PC-3 (cell line): ENCODE measurements around the gene LAIR1. TPM values are rescaled to one million over a fixed set of nuclear protein-coding genes. Genes with fewer than 3 reads are reported as not detected.
"Not testable (repeated sequence)": the region's sequence is repeated elsewhere in the genome, so short reads cannot be mapped to it uniquely, and the experiment has no call there.

Experiments used
- ATAC-seq: fragments of 200-7000 bp; cut with Tn5 transposase; 2 replicates; pipeline ENCODE4 v1.9.1; 2020; ENCODE audit warnings: mild to moderate bottlenecking, moderate library complexity
- BruUV-seq: library from RNA; stranded (reverse); fragments of 400-500 nt; replicated peaks from 2 replicates; lab custom pipeline; 2021; lab: Mats Ljungman, UMichigan
- CTCF ChIA-PET: fragments of 300-600 bp; sonication (Branson Sonifier 250); formaldehyde crosslinking; loops from one replicate; lab custom pipeline; 2022; ENCODE audit warnings: antibody characterized with exemption; lab: Charles Lee
- POLR2A ChIA-PET: fragments of 300-600 bp; sonication (Branson Sonifier 250); formaldehyde crosslinking; loops from one replicate; lab custom pipeline; 2022; ENCODE audit warnings: antibody characterized with exemption; ENCODE audit not compliant: unreplicated experiment; lab: Charles Lee
- DNase-seq: peaks from one replicate; pipeline ENCODE4 v3.0.0-alpha.2; 2015
- H2AFZ ChIP-seq: fragments of 300-600 bp; sonication (generic); 2 replicates; pipeline ENCODE4 v1.6.0; 2016; ENCODE audit warnings: antibody characterized with exemption, low read length
- H3F3A ChIP-seq: fragments of 300-600 bp; sonication (generic); one replicate; pipeline ENCODE4 v1.6.0; 2017; ENCODE audit warnings: antibody characterized with exemption, low read length, control low read depth, mild to moderate bottlenecking; ENCODE audit not compliant: unreplicated experiment
- H3K27ac ChIP-seq: fragments of 300-600 bp; sonication (generic); 2 replicates; pipeline ENCODE4 v1.5.1; 2016; ENCODE audit warnings: mild to moderate bottlenecking, low read length
- H3K27me3 ChIP-seq: fragments of 300-600 bp; sonication (generic); 2 replicates; pipeline ENCODE4 v1.6.1; 2016; ENCODE audit warnings: low read length, mixed read lengths
- H3K36me3 ChIP-seq: fragments of 300-600 bp; sonication (generic); 2 replicates; pipeline ENCODE4 v1.6.1; 2016; ENCODE audit warnings: low read depth, mixed run types, low read length, mixed read lengths
- H3K4me1 ChIP-seq: fragments of 300-600 bp; sonication (generic); 2 replicates; pipeline ENCODE4 v1.5.1; 2016; ENCODE audit warnings: low read length; ENCODE audit not compliant: insufficient read depth
- H3K4me2 ChIP-seq: fragments of 300-600 bp; sonication (generic); 2 replicates; pipeline ENCODE4 v1.6.0; 2016; ENCODE audit warnings: low read length
- H3K4me3 ChIP-seq: fragments of 300-600 bp; sonication (generic); 2 replicates; pipeline ENCODE4 v1.5.1; 2016; ENCODE audit warnings: mild to moderate bottlenecking, low read length, mixed read lengths
- H3K79me2 ChIP-seq: fragments of 300-600 bp; sonication (generic); 2 replicates; pipeline ENCODE4 v1.6.1; 2017; ENCODE audit warnings: low read length, mixed read lengths
- H3K9ac ChIP-seq: fragments of 300-600 bp; sonication (generic); 2 replicates; pipeline ENCODE4 v1.6.0; 2016; ENCODE audit warnings: mild to moderate bottlenecking, low read length
- H3K9me2 ChIP-seq: fragments of 300-600 bp; sonication (generic); replicated peaks from 2 replicates; pipeline ENCODE4 v1.6.1; 2016; ENCODE audit warnings: mixed run types, low read length, mixed read lengths
- H3K9me3 ChIP-seq: fragments of 300-600 bp; sonication (generic); 2 replicates; pipeline ENCODE4 v1.6.1; 2016; ENCODE audit warnings: low read length, mixed read lengths
- H4K20me1 ChIP-seq: fragments of 300-600 bp; sonication (generic); 2 replicates; pipeline ENCODE4 v1.6.1; 2016; ENCODE audit warnings: low read length, mixed read lengths
- EZH2 ChIP-seq: fragments of 300-600 bp; sonication (generic); IDR thresholded peaks from one replicate; pipeline ENCODE4 v1.6.1; 2017; ENCODE audit warnings: antibody characterized with exemption, mild to moderate bottlenecking, low read length; ENCODE audit not compliant: unreplicated experiment
- EZH2phosphoT487 ChIP-seq: fragments of 300-600 bp; sonication (generic); IDR thresholded peaks from 2 replicates; pipeline ENCODE4 v1.6.1; 2018; ENCODE audit warnings: mild to moderate bottlenecking, antibody characterized with exemption, low read length, borderline replicate concordance
- intact Hi-C: fragments of 100-400 bp; cut with micrococcal nuclease; formaldehyde crosslinking; loops from 2 replicates; pipeline ENCODE4 v1.9.0; 2023
- total RNA-seq: library from RNA; depleted of rRNA; stranded (reverse); fragments of >200 nt; gene quantifications from 2 replicates; pipeline ENCODE4 v1.2.3, GENCODE V29; 2014
- TF ChIP-seq, protein P1 (sequence below): fragments of 300-600 bp; sonication (generic); conservative IDR thresholded peaks from 2 replicates; pipeline ENCODE4 v1.5.1; 2017; ENCODE audit warnings: antibody characterized with exemption, low read depth, mild to moderate bottlenecking, low read length

The LAIR1 gene
- total RNA-seq, 1 experiment from 2014 or later = not detected

DNA sequence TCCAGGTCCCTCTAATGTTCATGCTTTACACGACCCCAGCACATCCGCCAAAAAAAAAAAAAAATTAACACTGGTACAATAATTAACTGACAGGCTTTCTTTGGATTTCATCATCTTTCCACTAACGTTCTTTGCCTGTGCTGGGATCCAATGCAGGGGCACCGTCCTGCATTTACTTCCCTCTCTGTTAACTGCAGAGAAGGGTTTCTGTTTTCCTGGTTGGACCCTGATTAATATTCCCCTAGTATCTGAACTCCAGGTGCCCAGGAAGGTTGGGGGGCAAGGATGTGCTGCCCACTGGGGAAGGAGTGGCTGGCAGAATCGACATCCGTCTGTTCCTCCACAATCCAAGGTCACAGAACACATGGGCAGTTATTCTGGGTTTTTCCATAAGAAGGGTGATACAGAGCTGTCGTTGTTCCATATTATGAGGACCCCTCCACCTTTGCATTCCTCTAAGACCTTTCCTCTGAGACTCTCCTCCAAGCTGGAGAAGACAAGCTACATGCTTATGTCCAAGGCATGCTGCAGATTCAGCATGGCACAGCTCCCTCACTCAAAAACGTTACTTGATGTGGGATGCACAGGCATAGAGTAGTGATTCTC, 4.5 kb upstream of the LAIR1 start:
- Histone ChIP-seq H3K79me2 (no peaks in the 10 kb centered on the region), H3K9ac (no peak overlapping the region), H3F3A (no peaks in the 10 kb centered on the region), H3K27me3 (peaks cover 73% of the 10 kb centered on the region), H2AFZ (no peak overlapping the region), H3K4me2 (no peak overlapping the region), H3K4me1 (no peaks in the 10 kb centered on the region), H3K9me2 (no peaks in the 10 kb centered on the region), H3K4me3 (no peak overlapping the region), H4K20me1 (no peaks in the 10 kb centered on the region), H3K36me3 (no peaks in the 10 kb centered on the region), H3K9me3 (no peaks in the 10 kb centered on the region), H3K27ac (no peak overlapping the region)
- TF ChIP-seq, protein P1, sequence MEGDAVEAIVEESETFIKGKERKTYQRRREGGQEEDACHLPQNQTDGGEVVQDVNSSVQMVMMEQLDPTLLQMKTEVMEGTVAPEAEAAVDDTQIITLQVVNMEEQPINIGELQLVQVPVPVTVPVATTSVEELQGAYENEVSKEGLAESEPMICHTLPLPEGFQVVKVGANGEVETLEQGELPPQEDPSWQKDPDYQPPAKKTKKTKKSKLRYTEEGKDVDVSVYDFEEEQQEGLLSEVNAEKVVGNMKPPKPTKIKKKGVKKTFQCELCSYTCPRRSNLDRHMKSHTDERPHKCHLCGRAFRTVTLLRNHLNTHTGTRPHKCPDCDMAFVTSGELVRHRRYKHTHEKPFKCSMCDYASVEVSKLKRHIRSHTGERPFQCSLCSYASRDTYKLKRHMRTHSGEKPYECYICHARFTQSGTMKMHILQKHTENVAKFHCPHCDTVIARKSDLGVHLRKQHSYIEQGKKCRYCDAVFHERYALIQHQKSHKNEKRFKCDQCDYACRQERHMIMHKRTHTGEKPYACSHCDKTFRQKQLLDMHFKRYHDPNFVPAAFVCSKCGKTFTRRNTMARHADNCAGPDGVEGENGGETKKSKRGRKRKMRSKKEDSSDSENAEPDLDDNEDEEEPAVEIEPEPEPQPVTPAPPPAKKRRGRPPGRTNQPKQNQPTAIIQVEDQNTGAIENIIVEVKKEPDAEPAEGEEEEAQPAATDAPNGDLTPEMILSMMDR = no peak
- TF ChIP-seq EZH2 = no peak
- TF ChIP-seq EZH2phosphoT487 = no peak
- BruUV-seq = no TSS peak
- ChIA-PET POLR2A (no interaction called here), CTCF (no interaction called here)
- intact Hi-C loops = no loop called here
- DNase-seq = no peak
- ATAC-seq = no peak

DNA sequence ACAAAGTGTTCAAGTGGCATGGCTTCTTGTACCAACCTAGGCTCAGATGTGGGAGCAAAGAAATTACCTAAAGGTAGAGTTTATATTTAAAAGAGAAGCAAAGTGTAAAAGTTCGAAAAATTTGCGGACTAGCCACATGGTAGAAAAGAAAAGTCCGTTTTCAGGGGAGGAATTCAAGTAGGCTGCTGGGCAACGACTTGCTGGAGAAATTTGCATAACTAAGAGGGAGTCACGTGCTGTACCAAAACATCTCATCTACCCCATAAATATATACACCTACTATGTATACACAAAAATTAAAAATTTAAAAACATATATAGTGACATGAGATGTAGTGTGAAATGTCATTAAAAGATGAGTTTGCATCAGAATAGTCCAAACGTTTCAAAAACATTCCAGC, 2.1 kb upstream of the LAIR1 start:
- Histone ChIP-seq H3K9me2 (no peaks in the 10 kb centered on the region), H3K4me2 (no peak overlapping the region), H2AFZ (no peak overlapping the region), H3K9ac (no peak overlapping the region), H3K4me1 (no peaks in the 10 kb centered on the region), H3F3A (no peaks in the 10 kb centered on the region), H3K36me3 (no peaks in the 10 kb centered on the region), H3K27ac (no peak overlapping the region), H3K4me3 (no peak overlapping the region), H3K9me3 (no peaks in the 10 kb centered on the region), H3K27me3 (peaks cover 70% of the 10 kb centered on the region), H4K20me1 (no peaks in the 10 kb centered on the region), H3K79me2 (no peaks in the 10 kb centered on the region)
- DNase-seq = no peak
- ATAC-seq = no peak
- no TSS peak for BruUV-seq
- TF ChIP-seq EZH2 (no peak), EZH2phosphoT487 (no peak)
- TF ChIP-seq, protein P1 = no peak
- CTCF ChIA-PET = no interaction called here
- intact Hi-C loops = no loop called here
- POLR2A ChIA-PET = no interaction called here

DNA sequence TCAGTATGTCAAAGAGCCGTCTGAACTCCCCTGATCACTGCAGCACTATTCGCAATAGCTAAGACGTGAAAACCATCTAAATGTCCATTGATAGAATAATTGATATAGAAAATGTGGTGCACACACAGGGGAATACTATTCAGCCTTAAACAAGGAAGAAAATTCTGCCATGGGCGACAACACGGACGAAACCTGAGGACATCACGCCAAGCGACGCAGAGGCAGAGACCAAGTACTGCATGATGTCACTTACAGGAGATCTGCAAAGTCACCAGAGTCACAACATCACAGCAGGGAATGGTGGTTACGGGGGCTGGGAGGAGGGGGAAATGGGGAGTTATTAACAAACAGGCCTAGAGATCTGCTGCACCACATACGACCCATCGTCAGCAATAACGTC, 1.1 kb upstream of the LAIR1 start:
- H3K9ac ChIP-seq, intact Hi-C loops, H3K4me2 ChIP-seq, H3F3A ChIP-seq, H3K4me3 ChIP-seq, H3K27ac ChIP-seq, CTCF ChIA-PET, H4K20me1 ChIP-seq, H3K79me2 ChIP-seq, H2AFZ ChIP-seq, POLR2A ChIA-PET, H3K9me3 ChIP-seq, H3K9me2 ChIP-seq, ATAC-seq, DNase-seq, BruUV-seq, H3K4me1 ChIP-seq, H3K36me3 ChIP-seq: not testable (repeated sequence)
- H3K27me3 ChIP-seq = peaks cover 61% of the 10 kb centered on the region

DNA sequence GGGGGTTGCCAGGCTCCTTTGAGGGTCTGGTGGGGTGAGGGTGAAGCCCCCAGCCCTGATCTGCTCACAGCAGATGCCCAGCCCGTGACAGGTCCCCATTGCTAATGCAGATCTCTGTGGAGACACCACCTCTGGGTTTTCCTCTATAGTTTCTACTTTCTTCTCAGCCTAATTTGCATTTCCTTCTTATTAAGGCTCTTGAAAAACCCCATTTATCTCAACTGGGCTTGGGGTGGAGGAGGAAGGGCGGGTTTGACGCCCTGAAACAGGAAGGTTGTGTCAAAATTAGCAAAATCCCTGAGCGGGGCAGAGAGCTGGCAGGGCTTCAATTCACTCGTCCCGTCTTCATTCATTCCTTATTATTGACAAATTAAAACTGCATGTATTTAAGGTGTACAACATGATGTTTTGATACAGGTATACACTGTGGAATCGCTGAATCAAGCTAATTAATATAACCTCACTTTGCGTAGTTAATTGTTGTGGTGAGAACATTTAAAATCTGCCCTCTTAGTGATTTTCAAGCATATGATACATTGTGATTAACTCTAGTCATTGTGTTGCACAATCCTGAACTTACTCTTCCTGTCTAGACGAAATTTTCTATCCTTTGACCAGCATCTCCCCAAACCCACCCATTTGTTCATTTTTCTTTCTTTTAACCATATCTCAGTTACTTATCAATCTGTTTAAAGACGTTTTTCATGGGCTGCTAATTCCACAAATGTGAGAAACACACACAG, 2.9 kb downstream of the LAIR1 start:
- H3K27me3 ChIP-seq = peaks cover 43% of the 10 kb centered on the region
- H3K36me3 ChIP-seq, ATAC-seq, H2AFZ ChIP-seq, H3K4me2 ChIP-seq, H3K4me3 ChIP-seq, H3F3A ChIP-seq, H3K27ac ChIP-seq, H3K9me2 ChIP-seq, H3K79me2 ChIP-seq, DNase-seq, intact Hi-C loops, H3K4me1 ChIP-seq, H4K20me1 ChIP-seq, H3K9ac ChIP-seq, POLR2A ChIA-PET, CTCF ChIA-PET, BruUV-seq, H3K9me3 ChIP-seq: not testable (repeated sequence)
